Aorta (tissue), 4 donors: Measurements from ENCODE around the gene RANBP3L. TPM values are rescaled to one million over a fixed set of nuclear protein-coding genes. Genes with fewer than 3 reads are reported as not detected.

Experiments used
- polyA plus RNA-seq, 2 donors: library from polyadenylated mRNA; stranded (reverse); fragments of 200-250 nt; gene quantifications; one replicate each; pipeline ENCODE4 v1.2.3, GENCODE V29; 2013
- total RNA-seq, 2 donors: library from RNA; stranded (reverse); fragmentation: NEBNext Ultra II Directional; extraction: Animal tissue kit (Norgen Biotek cat#: 25700); gene quantifications; one replicate each; pipeline ENCODE4 v1.2.1, GENCODE V29; 2021
- donor health status: healthy with polysubstance abuse.
- donor health status: Bipolar disorder and iron deficiency.
- donor health status: DM: no; HTN: no; CAD: no.
- donor health status: DM: yes; HTN: yes; CAD: no.

RANBP3L gene
- total and polyA plus RNA-seq, 4 donors: 4.5 to 8.1 (median 5.6) TPM

Other genes starting within 250 kb of the RANBP3L start
- gene UGT3A2, start 235.0 kb downstream of the RANBP3L start, total RNA-seq: not detected
- not detected for gene UGT3A2, start 235.0 kb downstream of the RANBP3L start, polyA plus RNA-seq
- gene LMBRD2, start 150.0 kb downstream of the RANBP3L start, total RNA-seq: 10 to 100 TPM in 1 of 2 donors, 1 to 10 TPM in 1; 9.8 to 16.3 TPM
- 1 to 10 TPM; 1.8 to 4.6 TPM for gene LMBRD2, start 150.0 kb downstream of the RANBP3L start, polyA plus RNA-seq
- gene SKP2, start 149.8 kb downstream of the RANBP3L start, total RNA-seq: 10 to 100 TPM in 1 of 2 donors, 1 to 10 TPM in 1; 8.8 to 16.1 TPM
- gene SKP2, start 149.8 kb downstream of the RANBP3L start, polyA plus RNA-seq: 1 to 10 TPM; 3.9 to 5.0 TPM
- 10 to 100 TPM; 26.6 to 32.0 TPM for gene NADK2, start 60.0 kb downstream of the RANBP3L start, total RNA-seq
- 10 to 100 TPM; 17.4 to 23.3 TPM for gene NADK2, start 60.0 kb downstream of the RANBP3L start, polyA plus RNA-seq